ENCODE data around the gene PKD1L1.

The PKD1L1 gene

GRCh38 chr7:47812429-47813136 is 135.7 kb downstream of the PKD1L1 start:
- Histone ChIP-seq H3K27ac (ENCODE audit: insufficient read depth, low read depth, low read length, poor library complexity, severe bottlenecking) (no peak overlapping the region), H3K4me3 (ENCODE audit: insufficient read depth, low read depth, low read length) (no peak overlapping the region), H3K4me1 (ENCODE audit: control insufficient read depth, insufficient read depth, low read length) (peaks cover 3% of the 10 kb centered on the region), H3K9me3 (ENCODE audit: control insufficient read depth, low read length) (no peaks in the 10 kb centered on the region), H3K36me3 (ENCODE audit: control insufficient read depth, insufficient read depth, low read length) (no peaks in the 10 kb centered on the region), H3K27me3 (ENCODE audit: control insufficient read depth, insufficient read depth, low read length, poor library complexity, severe bottlenecking) (no peaks in the 10 kb centered on the region)
- WGBS, 2 experiments = 94 to 96% methylated on average over 16 of the region's 16 CpGs

DNA sequence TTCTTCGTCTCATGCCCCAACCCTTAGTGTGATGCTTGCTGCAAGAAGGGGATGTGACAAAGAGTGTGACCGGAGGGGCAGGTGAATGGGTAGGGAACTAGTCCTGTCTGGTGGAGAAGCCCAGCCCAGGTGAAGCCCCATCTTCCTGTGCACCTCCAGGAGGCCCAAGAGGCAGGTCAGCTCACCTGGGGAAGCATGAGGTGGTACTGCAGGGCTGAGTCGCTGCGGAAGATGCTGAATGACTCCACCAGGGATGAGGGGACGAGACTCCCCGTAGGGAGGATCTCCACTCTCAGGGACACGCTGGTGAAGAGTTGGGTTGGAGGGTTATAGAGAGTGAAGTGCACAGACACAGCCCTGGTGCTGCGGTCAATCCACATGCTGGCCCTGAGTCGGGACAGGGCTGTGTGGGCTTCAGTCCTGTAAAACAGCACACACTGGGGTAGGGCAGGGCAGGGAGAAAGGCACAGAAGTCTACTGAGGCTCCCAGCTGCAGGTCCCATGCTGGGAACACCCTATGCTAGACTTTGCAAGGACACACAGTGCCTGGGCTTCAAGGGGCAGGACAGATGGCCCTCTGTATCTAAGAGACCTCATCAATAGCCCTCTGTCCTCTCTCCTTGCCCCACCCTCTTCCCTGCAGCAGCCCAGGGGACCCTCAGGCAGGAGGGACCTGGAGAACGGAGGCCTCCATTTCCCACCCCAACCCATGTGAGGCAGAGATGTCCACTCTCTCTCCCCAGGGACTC is 136.5 kb downstream of the PKD1L1 start:
- Histone ChIP-seq H3K27ac (ENCODE audit: insufficient read depth, low read depth, low read length, poor library complexity, severe bottlenecking) (no peak overlapping the region), H3K27me3 (ENCODE audit: control insufficient read depth, insufficient read depth, low read length, poor library complexity, severe bottlenecking) (no peaks in the 10 kb centered on the region), H3K36me3 (ENCODE audit: control insufficient read depth, insufficient read depth, low read length) (no peaks in the 10 kb centered on the region), H3K9me3 (ENCODE audit: control insufficient read depth, low read length) (no peaks in the 10 kb centered on the region), H3K4me1 (ENCODE audit: control insufficient read depth, insufficient read depth, low read length) (peaks cover 7% of the 10 kb centered on the region), H3K4me3 (ENCODE audit: insufficient read depth, low read depth, low read length) (no peak overlapping the region)
- WGBS, 2 experiments = 87 to 92% methylated on average over 10 of the region's 10 CpGs

DNA sequence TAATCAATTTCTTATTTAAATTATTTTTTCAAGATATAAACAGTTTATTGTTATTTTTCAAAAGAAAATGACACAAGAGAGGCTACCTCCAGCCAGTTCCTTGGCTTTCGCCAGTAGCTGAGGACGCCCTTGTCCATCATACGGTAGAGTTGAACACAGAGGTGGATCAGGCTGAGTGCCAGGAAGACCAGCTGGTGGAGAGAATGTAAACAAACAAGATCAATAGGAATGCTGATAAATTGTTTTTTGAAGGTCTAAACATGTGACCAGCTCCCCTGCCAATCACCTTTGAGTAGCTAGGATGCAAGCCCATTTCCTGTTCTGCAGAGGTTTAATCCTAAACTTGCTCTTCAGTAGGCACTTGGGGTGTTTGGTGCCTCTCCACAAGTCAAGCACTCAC is 138.9 kb downstream of the PKD1L1 start:
- WGBS, 2 experiments = 98 to 100% methylated on average over 3 of the region's 3 CpGs
- H3K36me3 ChIP-seq (ENCODE audit: control insufficient read depth, insufficient read depth, low read length) = no peaks in the 10 kb centered on the region
- no peak overlapping the region for H3K4me3 ChIP-seq (ENCODE audit: insufficient read depth, low read depth, low read length)
- H3K27me3 ChIP-seq (ENCODE audit: control insufficient read depth, insufficient read depth, low read length, poor library complexity, severe bottlenecking) = no peaks in the 10 kb centered on the region
- no peaks in the 10 kb centered on the region for H3K9me3 ChIP-seq (ENCODE audit: control insufficient read depth, low read length)
- H3K27ac ChIP-seq (ENCODE audit: insufficient read depth, low read depth, low read length, poor library complexity, severe bottlenecking) = no peak overlapping the region
- H3K4me1 ChIP-seq (ENCODE audit: control insufficient read depth, insufficient read depth, low read length) = peaks cover 4% of the 10 kb centered on the region

- Histone ChIP-seq H3K27me3 (ENCODE audit: control insufficient read depth, insufficient read depth, low read length, poor library complexity, severe bottlenecking) (no peaks in the 10 kb centered on the region), H3K9me3 (ENCODE audit: control insufficient read depth, low read length) (no peaks in the 10 kb centered on the region), H3K36me3 (ENCODE audit: control insufficient read depth, insufficient read depth, low read length) (no peaks in the 10 kb centered on the region), H3K4me1 (ENCODE audit: control insufficient read depth, insufficient read depth, low read length) (peaks cover 4% of the 10 kb centered on the region), H3K4me3 (ENCODE audit: insufficient read depth, low read depth, low read length) (no peak overlapping the region), H3K27ac (ENCODE audit: insufficient read depth, low read depth, low read length, poor library complexity, severe bottlenecking) (no peak overlapping the region)
- WGBS, 2 experiments = 94 to 97% methylated on average over 7 of the region's 7 CpGs
Measured at GRCh38 chr7:47808321-47808720, 139.9 kb downstream of the PKD1L1 start.

DNA sequence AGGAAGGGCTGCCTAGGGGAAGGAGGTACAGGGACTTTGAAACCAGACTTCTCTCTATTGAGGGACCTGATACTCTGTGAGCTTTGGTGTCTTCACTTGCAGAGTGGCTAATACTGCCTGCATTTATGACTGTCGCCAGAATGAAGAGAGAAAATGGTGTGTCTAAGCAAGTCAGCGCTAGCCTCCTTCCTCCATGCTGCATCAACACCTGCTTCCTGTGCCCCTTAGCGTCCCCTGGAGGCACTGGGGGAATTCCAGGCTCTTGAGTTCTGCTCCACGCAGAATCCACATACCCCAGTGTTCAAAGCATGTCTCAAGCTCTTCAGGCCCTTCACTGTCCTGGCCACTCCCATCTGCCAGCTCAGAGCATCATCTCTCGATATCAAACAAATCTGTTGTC is 140.5 kb downstream of the PKD1L1 start:
- H3K4me1 ChIP-seq (ENCODE audit: control insufficient read depth, insufficient read depth, low read length) = peaks cover 4% of the 10 kb centered on the region
- WGBS, 2 experiments = 83 to 85% methylated on average over 5 of the region's 5 CpGs
- H3K27ac ChIP-seq (ENCODE audit: insufficient read depth, low read depth, low read length, poor library complexity, severe bottlenecking) = no peak overlapping the region
- no peaks in the 10 kb centered on the region for H3K27me3 ChIP-seq (ENCODE audit: control insufficient read depth, insufficient read depth, low read length, poor library complexity, severe bottlenecking)
- no peak overlapping the region for H3K4me3 ChIP-seq (ENCODE audit: insufficient read depth, low read depth, low read length)
- no peaks in the 10 kb centered on the region for H3K36me3 ChIP-seq (ENCODE audit: control insufficient read depth, insufficient read depth, low read length)
- no peaks in the 10 kb centered on the region for H3K9me3 ChIP-seq (ENCODE audit: control insufficient read depth, low read length)

DNA sequence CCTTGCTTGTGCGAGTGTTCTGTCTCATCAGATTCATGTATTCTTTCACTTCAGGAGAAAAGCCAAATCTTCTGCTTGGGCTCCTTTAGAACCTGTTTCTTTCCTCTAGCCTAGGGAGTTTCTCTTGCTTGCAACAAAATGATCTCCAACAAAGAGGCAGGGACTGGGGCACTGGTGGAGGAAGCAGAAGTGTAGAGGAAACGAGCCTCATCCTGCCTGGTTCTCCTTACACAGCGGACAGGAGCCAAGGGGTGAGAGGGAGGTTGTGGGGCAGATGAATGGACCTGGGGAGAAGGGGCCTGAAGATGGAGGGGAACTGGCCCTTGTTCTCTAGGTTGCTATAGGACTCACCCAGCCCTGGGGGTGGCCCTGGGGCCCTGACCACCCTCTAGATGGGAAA is 141.1 kb downstream of the PKD1L1 start:
- Histone ChIP-seq H3K27me3 (ENCODE audit: control insufficient read depth, insufficient read depth, low read length, poor library complexity, severe bottlenecking) (no peaks in the 10 kb centered on the region), H3K4me3 (ENCODE audit: insufficient read depth, low read depth, low read length) (no peak overlapping the region), H3K27ac (ENCODE audit: insufficient read depth, low read depth, low read length, poor library complexity, severe bottlenecking) (no peak overlapping the region), H3K4me1 (ENCODE audit: control insufficient read depth, insufficient read depth, low read length) (peaks cover 4% of the 10 kb centered on the region), H3K9me3 (ENCODE audit: control insufficient read depth, low read length) (no peaks in the 10 kb centered on the region), H3K36me3 (ENCODE audit: control insufficient read depth, insufficient read depth, low read length) (no peaks in the 10 kb centered on the region)
- 86 to 93% methylated on average over 3 of the region's 3 CpGs for WGBS, 2 experiments

- Histone ChIP-seq H3K9me3 (ENCODE audit: control insufficient read depth, low read length) (no peaks in the 10 kb centered on the region), H3K27me3 (ENCODE audit: control insufficient read depth, insufficient read depth, low read length, poor library complexity, severe bottlenecking) (no peaks in the 10 kb centered on the region), H3K4me3 (ENCODE audit: insufficient read depth, low read depth, low read length) (no peak overlapping the region), H3K4me1 (ENCODE audit: control insufficient read depth, insufficient read depth, low read length) (peaks cover 4% of the 10 kb centered on the region), H3K27ac (ENCODE audit: insufficient read depth, low read depth, low read length, poor library complexity, severe bottlenecking) (no peak overlapping the region), H3K36me3 (ENCODE audit: control insufficient read depth, insufficient read depth, low read length) (no peaks in the 10 kb centered on the region)
- WGBS, 2 experiments = 92% methylated on average over 7 of the region's 7 CpGs
Measured at GRCh38 chr7:47806701-47807103, 141.6 kb downstream of the PKD1L1 start.

GRCh38 chr7:47804767-47805545 is 143.3 kb downstream of the PKD1L1 start:
- Histone ChIP-seq H3K36me3 (ENCODE audit: control insufficient read depth, insufficient read depth, low read length) (no peaks in the 10 kb centered on the region), H3K4me3 (ENCODE audit: insufficient read depth, low read depth, low read length) (no peak overlapping the region), H3K4me1 (ENCODE audit: control insufficient read depth, insufficient read depth, low read length) (peaks cover 4% of the 10 kb centered on the region), H3K9me3 (ENCODE audit: control insufficient read depth, low read length) (no peaks in the 10 kb centered on the region), H3K27me3 (ENCODE audit: control insufficient read depth, insufficient read depth, low read length, poor library complexity, severe bottlenecking) (no peaks in the 10 kb centered on the region), H3K27ac (ENCODE audit: insufficient read depth, low read depth, low read length, poor library complexity, severe bottlenecking) (no peak overlapping the region)
- 83 to 86% methylated on average over 5 to 6 of the region's 6 CpGs for WGBS, 2 experiments

DNA sequence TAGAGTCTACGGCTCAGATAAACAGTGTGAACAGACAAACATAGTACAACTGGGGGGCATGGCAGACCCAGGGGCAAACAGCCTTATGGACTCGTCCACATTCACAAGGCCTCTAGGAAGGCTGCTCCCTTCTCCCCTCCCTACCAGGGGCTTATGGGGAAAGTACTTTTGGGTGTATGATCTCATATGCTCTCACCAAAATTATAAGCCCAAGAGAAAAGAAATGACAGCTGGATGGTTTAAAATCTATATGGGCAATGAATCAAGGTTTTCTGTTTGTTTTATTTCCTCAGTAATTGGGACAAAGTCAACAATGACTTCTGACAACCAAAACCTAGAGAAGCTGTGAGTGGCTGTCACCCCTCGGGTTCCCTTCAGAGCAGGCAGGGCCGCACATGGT is 144.4 kb downstream of the PKD1L1 start:
- H3K9me3 ChIP-seq (ENCODE audit: control insufficient read depth, low read length) = no peaks in the 10 kb centered on the region
- WGBS, 2 experiments = 84 to 89% methylated on average over 4 of the region's 4 CpGs
- H3K4me1 ChIP-seq (ENCODE audit: control insufficient read depth, insufficient read depth, low read length) = peaks cover 4% of the 10 kb centered on the region
- H3K4me3 ChIP-seq (ENCODE audit: insufficient read depth, low read depth, low read length) = no peak overlapping the region
- no peaks in the 10 kb centered on the region for H3K36me3 ChIP-seq (ENCODE audit: control insufficient read depth, insufficient read depth, low read length)
- no peak overlapping the region for H3K27ac ChIP-seq (ENCODE audit: insufficient read depth, low read depth, low read length, poor library complexity, severe bottlenecking)
- no peaks in the 10 kb centered on the region for H3K27me3 ChIP-seq (ENCODE audit: control insufficient read depth, insufficient read depth, low read length, poor library complexity, severe bottlenecking)

DNA sequence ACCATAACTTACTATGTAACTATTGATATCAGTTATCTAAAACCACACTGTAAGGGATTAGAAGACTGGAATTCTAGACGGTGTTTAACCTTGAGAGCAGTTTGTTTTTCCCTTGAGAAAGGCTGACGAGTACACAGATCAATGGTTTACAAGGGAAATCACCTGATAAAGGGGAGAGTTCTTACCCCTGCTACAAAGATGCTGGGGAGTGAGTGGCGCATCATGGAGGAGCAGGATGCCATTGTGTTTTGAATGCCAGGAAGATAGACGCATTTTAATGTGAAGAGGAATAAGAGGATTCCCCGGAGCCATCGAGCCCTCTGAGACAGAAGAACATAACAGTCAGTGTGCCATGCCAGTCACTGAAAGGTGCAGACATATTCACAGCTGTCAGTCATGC is 145.2 kb downstream of the PKD1L1 start:
- Histone ChIP-seq H3K4me3 (ENCODE audit: insufficient read depth, low read depth, low read length) (no peak overlapping the region), H3K4me1 (ENCODE audit: control insufficient read depth, insufficient read depth, low read length) (peaks cover 4% of the 10 kb centered on the region), H3K27ac (ENCODE audit: insufficient read depth, low read depth, low read length, poor library complexity, severe bottlenecking) (no peak overlapping the region), H3K9me3 (ENCODE audit: control insufficient read depth, low read length) (no peaks in the 10 kb centered on the region), H3K36me3 (ENCODE audit: control insufficient read depth, insufficient read depth, low read length) (no peaks in the 10 kb centered on the region), H3K27me3 (ENCODE audit: control insufficient read depth, insufficient read depth, low read length, poor library complexity, severe bottlenecking) (no peaks in the 10 kb centered on the region)
- WGBS, 2 experiments = 87% methylated on average over 6 of the region's 6 CpGs
